ENCODE measurements around the gene ASB16. TPM values are rescaled to one million over a fixed set of nuclear protein-coding genes. Genes with fewer than 3 reads are reported as not detected.

Gene ASB16
- total and polyA plus RNA-seq, 9 of the 15 experiments (the other 6 are each of a cell fraction or from before 2014, with no cell fraction given): 0.03 to 0.07 TPM; not detected in 7

DNA sequence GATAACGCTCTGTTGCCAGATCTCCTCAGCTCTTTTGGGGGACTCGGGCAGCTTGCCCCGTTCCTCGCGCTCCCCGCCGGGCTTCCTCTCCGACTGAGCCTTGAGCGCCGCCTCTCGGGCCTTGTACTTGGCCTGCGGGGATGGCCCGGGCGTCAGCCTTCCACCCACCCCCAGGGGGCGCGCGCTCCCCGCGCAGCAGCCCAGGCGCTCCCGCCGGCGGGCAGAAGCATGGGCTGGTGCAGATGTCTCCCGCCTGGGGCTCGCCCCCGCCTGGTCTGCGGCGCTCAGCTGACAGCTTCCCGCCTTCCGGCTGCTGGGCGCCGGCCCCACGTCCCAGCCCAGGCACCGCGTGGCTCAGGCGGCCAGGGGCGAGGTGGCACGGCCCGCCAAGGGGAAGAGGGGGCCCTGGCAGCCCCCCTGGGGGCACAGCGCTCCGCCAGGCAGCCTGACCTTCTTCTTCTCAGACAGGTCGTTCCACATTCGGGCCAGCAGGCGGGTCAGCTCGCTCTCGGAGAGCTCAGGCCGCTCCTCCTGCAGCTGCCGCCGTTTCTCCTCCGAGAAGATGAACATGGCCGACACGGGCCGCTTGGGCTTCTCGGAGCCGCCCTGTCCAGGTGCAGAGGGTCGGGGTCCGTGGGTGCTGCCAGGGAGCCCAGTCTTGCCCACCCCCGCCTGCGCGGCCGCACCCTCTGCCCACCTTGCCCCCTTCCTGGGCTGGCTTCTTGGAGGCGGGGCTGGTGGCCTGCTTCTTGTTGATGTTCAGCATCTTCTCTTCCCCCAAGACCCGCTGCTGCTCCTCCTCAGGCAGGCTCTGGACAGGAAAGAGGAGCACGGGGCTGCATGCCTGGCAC lies 40.1 kb downstream of the ASB16 start (continued):
- TF ChIP-seq, protein P1, sequence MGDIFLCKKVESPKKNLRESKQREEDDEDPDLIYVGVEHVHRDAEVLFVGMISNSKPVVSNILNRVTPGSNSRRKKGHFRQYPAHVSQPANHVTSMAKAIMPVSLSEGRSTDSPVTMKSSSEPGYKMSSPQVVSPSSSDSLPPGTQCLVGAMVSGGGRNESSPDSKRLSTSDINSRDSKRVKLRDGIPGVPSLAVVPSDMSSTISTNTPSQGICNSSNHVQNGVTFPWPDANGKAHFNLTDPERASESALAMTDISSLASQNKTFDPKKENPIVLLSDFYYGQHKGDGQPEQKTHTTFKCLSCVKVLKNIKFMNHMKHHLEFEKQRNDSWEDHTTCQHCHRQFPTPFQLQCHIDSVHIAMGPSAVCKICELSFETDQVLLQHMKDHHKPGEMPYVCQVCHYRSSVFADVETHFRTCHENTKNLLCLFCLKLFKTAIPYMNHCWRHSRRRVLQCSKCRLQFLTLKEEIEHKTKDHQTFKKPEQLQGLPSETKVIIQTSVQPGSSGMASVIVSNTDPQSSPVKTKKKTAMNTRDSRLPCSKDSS (IDR thresholded peaks at IDR 0.05; ENCODE audit: low read depth, partially characterized antibody): no peak
- TF ChIP-seq GATAD2B (IDR thresholded peaks at IDR 0.05; ENCODE audit: borderline replicate concordance) (0 out of 2 replicates have a peak, but pooled peaks have one; percentile 75), DIDO1 (tag; IDR thresholded peaks at IDR 0.05; ENCODE audit: low read depth) (no peak), HDAC2 (IDR thresholded peaks at IDR 0.05) (no peak), CHD4 (IDR thresholded peaks at IDR 0.05; ENCODE audit: insufficient read depth, insufficient replicate concordance, low read depth, low read length, poor library complexity, severe bottlenecking) (no peak), HEY1 (CRISPR knock-in tag; IDR thresholded peaks at IDR 0.05; ENCODE audit: borderline replicate concordance) (no peak), RBM17 (IDR thresholded peaks at IDR 0.05; ENCODE audit: borderline replicate concordance, low read depth, low read length) (no peak), ILK (tag; IDR thresholded peaks at IDR 0.05; ENCODE audit: borderline replicate concordance, low read depth) (no peak), POU5F1 (IDR thresholded peaks at IDR 0.05; ENCODE audit: borderline replicate concordance, low read depth, low read length, partially characterized antibody) (no peak), CBFA2T2 (conservative IDR thresholded peaks at IDR 0.05) (peak; percentile 52), ZNF717 (CRISPR knock-in tag; IDR thresholded peaks at IDR 0.05) (no peak), ZNF57 (CRISPR knock-in tag; IDR thresholded peaks at IDR 0.05) (no peak), GATA2 (CRISPR knock-in tag; IDR thresholded peaks at IDR 0.05) (no peak), SPI1 (IDR thresholded peaks at IDR 0.05; ENCODE audit: borderline replicate concordance, low read depth, low read length) (peak; percentile 39; the same call in 1 of the 2 replicates), HDAC6 (IDR thresholded peaks at IDR 0.05; ENCODE audit: low read depth, low read length) (no peak), SMAD1 (IDR thresholded peaks at IDR 0.05; ENCODE audit: low read depth, low read length, partially characterized antibody) (no peak)
- TF ChIP-seq, protein P2, sequence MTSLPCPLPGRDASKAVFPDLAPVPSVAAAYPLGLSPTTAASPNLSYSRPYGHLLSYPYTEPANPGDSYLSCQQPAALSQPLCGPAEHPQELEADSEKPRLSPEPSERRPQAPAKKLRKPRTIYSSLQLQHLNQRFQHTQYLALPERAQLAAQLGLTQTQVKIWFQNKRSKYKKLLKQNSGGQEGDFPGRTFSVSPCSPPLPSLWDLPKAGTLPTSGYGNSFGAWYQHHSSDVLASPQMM (CRISPR knock-in tag; IDR thresholded peaks at IDR 0.05): no peak
- TF ChIP-seq, protein P3, sequence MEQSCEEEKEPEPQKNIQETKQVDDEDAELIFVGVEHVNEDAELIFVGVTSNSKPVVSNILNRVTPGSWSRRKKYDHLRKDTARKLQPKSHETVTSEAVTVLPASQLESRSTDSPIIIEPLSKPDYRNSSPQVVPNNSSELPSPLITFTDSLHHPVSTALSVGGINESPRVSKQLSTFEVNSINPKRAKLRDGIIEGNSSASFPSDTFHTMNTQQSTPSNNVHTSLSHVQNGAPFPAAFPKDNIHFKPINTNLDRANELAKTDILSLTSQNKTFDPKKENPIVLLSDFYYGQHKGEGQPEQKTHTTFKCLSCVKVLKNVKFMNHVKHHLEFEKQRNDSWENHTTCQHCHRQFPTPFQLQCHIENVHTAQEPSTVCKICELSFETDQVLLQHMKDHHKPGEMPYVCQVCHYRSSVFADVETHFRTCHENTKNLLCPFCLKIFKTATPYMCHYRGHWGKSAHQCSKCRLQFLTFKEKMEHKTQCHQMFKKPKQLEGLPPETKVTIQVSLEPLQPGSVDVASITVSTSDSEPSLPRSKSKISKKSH (CRISPR knock-in tag; IDR thresholded peaks at IDR 0.05): no peak
- TF ChIP-seq, protein P4, sequence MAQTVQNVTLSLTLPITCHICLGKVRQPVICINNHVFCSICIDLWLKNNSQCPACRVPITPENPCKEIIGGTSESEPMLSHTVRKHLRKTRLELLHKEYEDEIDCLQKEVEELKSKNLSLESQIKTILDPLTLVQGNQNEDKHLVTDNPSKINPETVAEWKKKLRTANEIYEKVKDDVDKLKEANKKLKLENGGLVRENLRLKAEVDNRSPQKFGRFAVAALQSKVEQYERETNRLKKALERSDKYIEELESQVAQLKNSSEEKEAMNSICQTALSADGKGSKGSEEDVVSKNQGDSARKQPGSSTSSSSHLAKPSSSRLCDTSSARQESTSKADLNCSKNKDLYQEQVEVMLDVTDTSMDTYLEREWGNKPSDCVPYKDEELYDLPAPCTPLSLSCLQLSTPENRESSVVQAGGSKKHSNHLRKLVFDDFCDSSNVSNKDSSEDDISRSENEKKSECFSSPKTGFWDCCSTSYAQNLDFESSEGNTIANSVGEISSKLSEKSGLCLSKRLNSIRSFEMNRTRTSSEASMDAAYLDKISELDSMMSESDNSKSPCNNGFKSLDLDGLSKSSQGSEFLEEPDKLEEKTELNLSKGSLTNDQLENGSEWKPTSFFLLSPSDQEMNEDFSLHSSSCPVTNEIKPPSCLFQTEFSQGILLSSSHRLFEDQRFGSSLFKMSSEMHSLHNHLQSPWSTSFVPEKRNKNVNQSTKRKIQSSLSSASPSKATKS (CRISPR knock-in tag; IDR thresholded peaks at IDR 0.05): no peak
- TF ChIP-seq, protein P5, sequence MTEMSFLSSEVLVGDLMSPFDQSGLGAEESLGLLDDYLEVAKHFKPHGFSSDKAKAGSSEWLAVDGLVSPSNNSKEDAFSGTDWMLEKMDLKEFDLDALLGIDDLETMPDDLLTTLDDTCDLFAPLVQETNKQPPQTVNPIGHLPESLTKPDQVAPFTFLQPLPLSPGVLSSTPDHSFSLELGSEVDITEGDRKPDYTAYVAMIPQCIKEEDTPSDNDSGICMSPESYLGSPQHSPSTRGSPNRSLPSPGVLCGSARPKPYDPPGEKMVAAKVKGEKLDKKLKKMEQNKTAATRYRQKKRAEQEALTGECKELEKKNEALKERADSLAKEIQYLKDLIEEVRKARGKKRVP (CRISPR knock-in tag; IDR thresholded peaks at IDR 0.05): no peak
